ENCODE data around the gene ACE.

ACE gene

GRCh38 chr17:63475491-63476412 lies 1.1 kb upstream of the ACE start:
- no peak for DNase-seq

DNA sequence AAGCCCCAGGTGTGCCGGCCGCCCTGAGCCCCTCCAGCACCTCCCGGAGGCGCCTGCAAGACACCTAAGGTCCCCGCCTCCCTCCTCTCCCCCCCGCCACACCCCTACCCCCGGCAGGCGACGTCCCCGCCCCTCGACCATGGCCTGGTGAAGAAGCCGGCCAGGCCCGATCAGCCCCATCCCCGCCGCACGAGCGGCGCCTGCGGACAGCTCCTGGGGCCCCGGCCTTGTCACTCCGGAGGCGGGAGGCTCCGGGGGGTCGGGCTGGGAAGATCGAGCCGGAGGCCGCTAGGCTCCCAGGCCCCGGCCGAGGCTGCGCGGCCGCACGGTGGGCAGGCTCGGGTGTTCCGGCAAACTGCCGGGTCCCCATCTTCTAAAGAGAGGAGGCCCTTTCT lies 405 bp upstream of the ACE start:
- no peak for DNase-seq

GRCh38 chr17:63477480-63478440 lies 899 bp downstream of the ACE start:
- DNase-seq, result peak; percentile 28

DNA sequence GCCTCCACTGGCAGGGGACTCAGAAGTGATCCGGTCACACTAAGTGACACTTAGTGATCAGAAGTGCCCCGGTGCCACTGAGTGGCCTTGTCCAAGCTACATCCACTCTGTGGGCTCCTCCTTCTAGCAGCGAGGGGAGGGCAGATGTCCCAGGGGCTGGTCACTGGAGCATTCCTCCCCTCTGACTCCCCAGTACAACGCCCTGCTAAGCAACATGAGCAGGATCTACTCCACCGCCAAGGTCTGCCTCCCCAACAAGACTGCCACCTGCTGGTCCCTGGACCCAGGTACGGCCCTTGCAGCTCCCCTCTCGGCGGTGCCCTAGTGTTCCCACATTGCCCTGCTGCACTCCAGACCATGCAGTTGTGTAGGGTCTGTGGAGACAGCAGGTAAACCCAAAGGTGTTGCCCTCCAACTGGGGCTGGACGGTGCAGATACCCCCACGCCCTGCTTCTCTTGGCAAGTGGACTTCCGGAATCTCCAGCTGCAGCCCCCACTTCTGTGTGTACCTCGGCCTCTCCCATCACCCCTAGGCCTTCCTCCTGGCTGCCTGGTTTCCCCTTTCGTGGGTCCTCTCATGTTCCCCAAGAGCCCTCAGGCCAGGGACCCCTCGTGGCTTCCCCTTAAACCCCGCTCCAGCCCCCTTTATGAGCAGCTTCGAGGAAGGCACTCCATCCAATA lies 2.1 kb downstream of the ACE start:
- peak; percentile 16 for DNase-seq

DNA sequence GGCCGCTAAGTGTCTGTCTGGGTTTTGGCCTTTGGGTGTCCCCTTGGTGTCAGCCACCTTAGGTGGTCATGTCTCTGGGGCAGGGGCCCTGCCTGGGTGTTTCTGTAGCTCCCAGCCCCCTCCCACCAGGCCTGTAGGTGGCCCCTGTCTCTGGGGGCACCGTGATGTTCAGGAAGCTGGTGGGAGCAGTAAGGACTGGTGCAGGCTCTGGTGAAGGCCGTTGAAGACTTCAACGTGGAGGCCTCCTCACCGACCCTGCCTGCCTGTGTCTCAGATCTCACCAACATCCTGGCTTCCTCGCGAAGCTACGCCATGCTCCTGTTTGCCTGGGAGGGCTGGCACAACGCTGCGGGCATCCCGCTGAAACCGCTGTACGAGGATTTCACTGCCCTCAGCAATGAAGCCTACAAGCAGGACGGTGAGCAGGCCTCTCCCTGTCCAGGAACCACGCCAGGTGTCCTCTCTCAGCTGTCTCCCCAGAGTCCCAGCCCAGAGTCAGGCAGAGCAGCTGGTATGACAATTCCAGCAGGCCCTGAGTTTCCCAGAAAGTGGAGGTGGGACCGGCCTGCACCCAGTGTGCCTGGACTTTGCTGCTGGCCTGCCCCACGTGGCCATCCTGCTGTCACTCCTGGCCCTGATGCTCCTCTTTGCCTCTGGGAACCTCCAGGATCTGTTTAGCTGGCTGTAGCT lies 2.8 kb downstream of the ACE start:
- DNase-seq, result peak; percentile 36

GRCh38 chr17:63480192-63480784 lies 3.4 kb downstream of the ACE start:
- DNase-seq, result no peak

GRCh38 chr17:63480826-63481487 lies 4.1 kb downstream of the ACE start:
- DNase-seq, result peak; percentile 84

DNA sequence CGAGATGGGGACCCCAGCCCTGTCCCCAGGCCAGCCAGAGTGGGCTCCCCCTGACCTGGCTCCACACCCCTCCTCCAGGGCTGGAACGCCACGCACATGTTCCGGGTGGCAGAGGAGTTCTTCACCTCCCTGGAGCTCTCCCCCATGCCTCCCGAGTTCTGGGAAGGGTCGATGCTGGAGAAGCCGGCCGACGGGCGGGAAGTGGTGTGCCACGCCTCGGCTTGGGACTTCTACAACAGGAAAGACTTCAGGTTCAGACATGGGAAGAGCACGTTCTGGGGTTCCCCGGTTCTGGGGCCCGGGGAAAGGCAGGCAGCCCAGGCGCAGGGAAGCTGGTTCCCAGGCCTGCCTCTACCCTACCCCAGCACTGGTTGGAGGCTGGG lies 4.6 kb downstream of the ACE start:
- DNase-seq, result no peak

GRCh38 chr17:63482509-63482908 lies 5.6 kb downstream of the ACE start:
- no peak for DNase-seq

DNA sequence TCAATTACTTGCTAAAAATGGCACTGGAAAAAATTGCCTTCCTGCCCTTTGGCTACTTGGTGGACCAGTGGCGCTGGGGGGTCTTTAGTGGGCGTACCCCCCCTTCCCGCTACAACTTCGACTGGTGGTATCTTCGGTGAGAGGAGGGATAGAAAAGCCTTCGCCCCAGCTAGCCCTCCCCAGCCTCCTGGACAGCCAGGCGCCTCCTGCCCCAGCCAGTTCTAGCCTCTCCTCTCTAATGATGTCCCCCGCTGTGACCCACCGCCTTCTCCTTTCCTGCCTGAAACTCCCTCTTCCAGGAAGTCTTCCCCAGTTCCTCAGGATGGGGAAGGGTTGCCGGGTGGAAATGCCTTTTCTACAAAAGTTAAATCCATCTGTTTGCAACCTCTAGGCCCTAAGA lies 6.2 kb downstream of the ACE start:
- no peak for DNase-seq

- DNase-seq, result no peak
Observed at GRCh38 chr17:63483655-63484575, 7.1 kb downstream of the ACE start.

DNA sequence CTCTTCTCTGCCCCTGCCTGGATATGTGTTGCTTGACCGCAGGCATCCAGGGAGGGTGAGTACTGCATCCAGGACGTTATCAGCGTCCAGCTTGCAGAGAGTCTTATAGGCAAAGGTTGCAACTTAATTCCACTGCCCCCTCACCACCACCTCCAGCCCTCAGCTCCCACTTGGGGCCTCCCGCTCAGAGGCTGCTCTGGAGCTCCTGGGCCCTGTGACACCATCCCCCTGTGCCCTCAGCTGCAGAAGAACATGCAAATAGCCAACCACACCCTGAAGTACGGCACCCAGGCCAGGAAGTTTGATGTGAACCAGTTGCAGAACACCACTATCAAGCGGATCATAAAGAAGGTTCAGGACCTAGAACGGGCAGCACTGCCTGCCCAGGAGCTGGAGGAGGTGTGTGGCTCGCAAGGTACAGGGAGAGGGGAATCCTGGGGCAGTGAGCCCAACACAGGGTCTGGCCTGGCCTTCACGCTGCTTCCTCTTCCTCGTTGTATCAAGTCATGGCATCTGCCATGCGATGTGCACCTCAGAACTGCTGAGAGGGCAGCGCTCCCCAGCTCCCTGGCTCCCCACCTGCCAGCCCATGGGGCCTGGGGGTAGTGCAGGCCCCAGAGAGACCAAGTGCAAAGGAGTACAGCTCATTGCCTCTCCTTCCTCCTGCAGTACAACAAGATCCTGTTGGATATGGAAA lies 9.6 kb downstream of the ACE start:
- no peak for DNase-seq

- no peak for DNase-seq
Observed at GRCh38 chr17:63487014-63487339, 10.1 kb downstream of the ACE start.

GRCh38 chr17:63488851-63489250 lies 12.0 kb downstream of the ACE start:
- DNase-seq, result no peak

GRCh38 chr17:63489291-63489690 lies 12.4 kb downstream of the ACE start:
- no peak for DNase-seq

DNA sequence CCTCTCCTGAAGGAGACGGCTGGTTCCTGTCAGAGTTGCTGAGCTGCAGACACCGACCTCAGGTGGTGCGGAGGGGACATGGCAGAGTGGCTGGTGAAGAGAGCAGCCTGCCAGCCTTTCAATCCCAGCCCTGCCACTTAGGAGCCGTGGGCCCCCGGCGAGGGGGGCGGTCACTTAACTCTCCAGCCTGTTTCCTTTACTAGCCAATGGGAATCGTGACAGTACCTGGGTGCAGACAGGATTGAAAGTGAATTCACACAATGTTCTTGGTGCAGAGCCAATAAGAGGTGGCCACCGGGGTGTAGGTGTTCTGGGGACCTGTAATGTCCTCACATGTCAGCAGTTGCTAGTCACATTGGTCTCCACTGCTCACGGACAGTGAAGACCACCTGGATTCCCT lies 13.5 kb downstream of the ACE start:
- no peak for DNase-seq

GRCh38 chr17:63490858-63491400 lies 14.1 kb downstream of the ACE start:
- DNase-seq, result no peak

GRCh38 chr17:63491413-63491812 lies 14.6 kb downstream of the ACE start:
- DNase-seq, result no peak

DNA sequence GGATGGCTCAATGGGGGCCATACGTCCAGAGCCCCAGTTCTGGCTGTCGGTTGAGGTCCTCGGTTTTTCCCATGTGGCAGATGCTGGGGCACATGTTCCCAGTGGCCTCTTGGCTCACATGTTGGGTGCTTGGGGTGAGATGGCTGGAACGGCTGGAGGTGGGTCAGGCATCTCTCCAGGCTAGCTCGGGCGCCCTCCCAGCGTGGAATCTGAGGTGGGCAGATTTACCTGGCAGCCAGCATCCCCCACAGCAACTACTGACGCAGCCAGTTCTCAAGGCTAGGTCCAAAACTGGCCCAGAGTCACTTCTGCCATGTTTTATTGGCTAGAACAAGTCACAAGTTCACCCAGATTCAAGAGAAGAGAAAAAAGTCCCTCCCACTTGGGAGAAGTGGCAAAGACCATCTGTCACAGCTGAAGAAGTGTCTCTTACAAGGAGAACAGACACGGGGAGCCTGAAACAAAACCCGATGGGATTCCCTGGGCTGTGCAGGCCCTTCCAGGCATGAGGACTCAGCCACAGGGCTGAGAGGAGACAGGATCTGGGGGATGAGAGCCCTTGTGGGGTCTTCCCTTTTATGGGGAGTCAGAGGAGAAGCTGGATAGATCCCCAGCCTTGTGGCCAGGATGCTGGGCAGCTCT lies 15.2 kb downstream of the ACE start:
- DNase-seq, result no peak
